ENCODE results near the gene GMPS.
"Not testable (repeated sequence)": the region's sequence is repeated elsewhere in the genome, so short reads cannot be mapped to it uniquely, and the experiment has no call there.

GRCh38 chr3:155849404-155849803, 21.0 kb upstream of the GMPS start:
- TF ChIP-seq CTCF (conservative IDR thresholded peaks at IDR 0.05; ENCODE audit: low read length); EZH2phosphoT487 (IDR thresholded peaks at IDR 0.05; ENCODE audit: borderline replicate concordance): not testable (repeated sequence)

All from Loucy (cell line).